Breast epithelium (tissue), 3 donors: ENCODE results near the gene ATG5.

ENCODE experiments used
- CTCF ChIP-seq, 3 donors: fragments of 450-650 bp; IDR thresholded peaks; one replicate each; pipeline ENCODE4 v1.5.1; 2016 to 2017; ENCODE audit warnings: antibody characterized with exemption in 3 of 3, mild to moderate bottlenecking in 3 of 3, moderate library complexity in 3 of 3
- POLR2A ChIP-seq: fragments of 450-650 bp; IDR thresholded peaks from one replicate; pipeline ENCODE4 v1.6.1; 2016; ENCODE audit warnings: antibody characterized with exemption, mild to moderate bottlenecking, moderate library complexity
- POLR2AphosphoS5 ChIP-seq, 3 donors: sonication (generic); formaldehyde crosslinking; IDR thresholded peaks; one replicate each; pipeline ENCODE4 v1.6.1; 2017; ENCODE audit warnings: antibody characterized with exemption in 3 of 3

- TF ChIP-seq POLR2A: no peak
- no peak for TF ChIP-seq CTCF (IDR thresholded peaks at IDR 0.05)
- no peak for TF ChIP-seq POLR2AphosphoS5 (IDR thresholded peaks at IDR 0.05)
These were observed 166.7 kb downstream of the ATG5 start for GRCh38 chr6:106158816-106159215.
